Lower leg skin (tissue), 3 donors: ENCODE measurements around the gene LMAN2.

Experiments used
- POLR2A ChIP-seq, 2 donors: fragments of 450-650 bp; IDR thresholded peaks; one replicate each; pipeline ENCODE4 v1.6.1; 2016 to 2017; ENCODE audit warnings: antibody characterized with exemption in 2 of 2, mild to moderate bottlenecking in 1 of 2, moderate library complexity in 1 of 2
- TF ChIP-seq, protein P1 (sequence below), 3 donors: fragments of 450-650 bp; IDR thresholded peaks; one replicate each; pipeline ENCODE4 v1.5.1; 2016; ENCODE audit warnings: antibody characterized with exemption in 3 of 3, mild to moderate bottlenecking in 3 of 3, moderate library complexity in 2 of 3

DNA sequence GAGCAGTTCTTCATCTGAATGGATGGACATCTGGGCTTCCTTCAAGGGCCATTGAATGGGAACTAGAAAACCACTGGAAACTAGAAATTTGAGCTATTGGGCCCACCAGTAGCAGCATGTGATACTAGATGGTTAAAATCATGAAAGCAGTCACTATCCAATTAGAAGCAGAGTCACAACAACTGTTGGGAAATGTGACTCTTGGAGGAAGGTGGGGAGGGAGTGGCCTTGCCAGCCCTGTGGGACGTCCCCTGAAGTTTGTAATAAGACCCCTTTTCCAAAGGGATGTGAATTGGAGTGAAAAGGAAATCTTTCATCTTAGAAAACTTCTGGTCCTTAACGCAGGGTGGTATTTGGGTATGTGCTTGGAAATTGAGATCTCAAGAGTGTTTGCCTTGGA is 53.5 kb downstream of the LMAN2 start:
- TF ChIP-seq, protein P1, sequence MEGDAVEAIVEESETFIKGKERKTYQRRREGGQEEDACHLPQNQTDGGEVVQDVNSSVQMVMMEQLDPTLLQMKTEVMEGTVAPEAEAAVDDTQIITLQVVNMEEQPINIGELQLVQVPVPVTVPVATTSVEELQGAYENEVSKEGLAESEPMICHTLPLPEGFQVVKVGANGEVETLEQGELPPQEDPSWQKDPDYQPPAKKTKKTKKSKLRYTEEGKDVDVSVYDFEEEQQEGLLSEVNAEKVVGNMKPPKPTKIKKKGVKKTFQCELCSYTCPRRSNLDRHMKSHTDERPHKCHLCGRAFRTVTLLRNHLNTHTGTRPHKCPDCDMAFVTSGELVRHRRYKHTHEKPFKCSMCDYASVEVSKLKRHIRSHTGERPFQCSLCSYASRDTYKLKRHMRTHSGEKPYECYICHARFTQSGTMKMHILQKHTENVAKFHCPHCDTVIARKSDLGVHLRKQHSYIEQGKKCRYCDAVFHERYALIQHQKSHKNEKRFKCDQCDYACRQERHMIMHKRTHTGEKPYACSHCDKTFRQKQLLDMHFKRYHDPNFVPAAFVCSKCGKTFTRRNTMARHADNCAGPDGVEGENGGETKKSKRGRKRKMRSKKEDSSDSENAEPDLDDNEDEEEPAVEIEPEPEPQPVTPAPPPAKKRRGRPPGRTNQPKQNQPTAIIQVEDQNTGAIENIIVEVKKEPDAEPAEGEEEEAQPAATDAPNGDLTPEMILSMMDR (IDR thresholded peaks at IDR 0.05) = no peak
- TF ChIP-seq POLR2A (IDR thresholded peaks at IDR 0.05) = no peak
